ENCODE results near the gene SNX20.

Gene SNX20

DNA sequence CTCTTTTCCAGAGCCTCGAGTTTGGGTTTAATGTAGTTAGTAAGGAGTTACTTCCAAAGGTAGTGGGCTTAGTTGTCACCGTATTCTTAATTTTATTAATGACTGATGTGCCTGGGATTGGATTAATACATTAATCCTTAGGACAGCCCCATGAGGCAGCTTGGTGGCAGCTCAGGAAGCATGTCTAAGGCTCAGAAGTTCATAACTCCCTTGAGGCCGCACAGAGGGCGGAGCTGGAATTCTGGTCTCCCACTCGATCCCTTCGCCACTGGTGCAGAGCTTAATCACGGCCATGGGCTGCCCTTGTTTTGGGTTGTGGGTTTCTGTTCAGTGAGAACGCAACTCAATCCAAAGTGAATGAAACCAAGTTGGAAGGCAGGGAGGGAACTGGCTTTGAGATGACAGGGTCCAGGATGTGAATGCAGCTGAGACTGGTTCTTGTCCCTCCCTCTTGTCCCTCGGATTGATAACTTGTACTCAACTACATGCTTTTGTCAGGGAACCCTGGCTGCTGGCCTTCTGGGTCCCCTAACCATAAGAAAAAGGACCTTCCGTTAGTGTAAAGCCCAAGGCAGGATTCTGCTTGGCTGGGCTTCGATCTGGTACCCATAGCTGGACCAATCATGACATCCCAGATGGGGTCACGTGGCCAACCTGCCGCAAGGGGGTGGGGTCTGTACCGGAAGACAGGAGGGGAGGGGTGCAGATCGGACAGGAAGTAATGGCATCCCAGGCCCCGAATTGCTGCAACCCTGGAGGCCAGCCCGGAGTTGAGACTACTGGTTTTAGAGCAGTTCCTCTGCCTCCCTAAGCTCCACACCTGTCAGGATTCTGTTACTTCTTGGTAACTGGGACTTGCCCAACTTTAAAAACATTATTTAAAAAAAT lies 45.4 kb downstream of the SNX20 start:
- TF ChIP-seq ZNF8 (CRISPR knock-in tag; IDR thresholded peaks at IDR 0.05) = no peak
- no peak for TF ChIP-seq ARNTL (CRISPR knock-in tag; IDR thresholded peaks at IDR 0.05; ENCODE audit: borderline replicate concordance, low read depth)
- no peak for TF ChIP-seq ZNF565 (CRISPR knock-in tag; conservative IDR thresholded peaks at IDR 0.05; ENCODE audit: low read depth)
- no peak for TF ChIP-seq SNAI2 (CRISPR knock-in tag; IDR thresholded peaks at IDR 0.05)
- TF ChIP-seq PPARA (CRISPR knock-in tag; IDR thresholded peaks at IDR 0.05; ENCODE audit: borderline replicate concordance) = no peak
- TF ChIP-seq, protein P1, sequence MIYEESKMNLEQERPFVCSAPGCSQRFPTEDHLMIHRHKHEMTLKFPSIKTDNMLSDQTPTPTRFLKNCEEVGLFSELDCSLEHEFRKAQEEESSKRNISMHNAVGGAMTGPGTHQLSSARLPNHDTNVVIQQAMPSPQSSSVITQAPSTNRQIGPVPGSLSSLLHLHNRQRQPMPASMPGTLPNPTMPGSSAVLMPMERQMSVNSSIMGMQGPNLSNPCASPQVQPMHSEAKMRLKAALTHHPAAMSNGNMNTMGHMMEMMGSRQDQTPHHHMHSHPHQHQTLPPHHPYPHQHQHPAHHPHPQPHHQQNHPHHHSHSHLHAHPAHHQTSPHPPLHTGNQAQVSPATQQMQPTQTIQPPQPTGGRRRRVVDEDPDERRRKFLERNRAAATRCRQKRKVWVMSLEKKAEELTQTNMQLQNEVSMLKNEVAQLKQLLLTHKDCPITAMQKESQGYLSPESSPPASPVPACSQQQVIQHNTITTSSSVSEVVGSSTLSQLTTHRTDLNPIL (CRISPR knock-in tag; IDR thresholded peaks at IDR 0.05; ENCODE audit: low read depth) = no peak
- TF ChIP-seq, protein P2, sequence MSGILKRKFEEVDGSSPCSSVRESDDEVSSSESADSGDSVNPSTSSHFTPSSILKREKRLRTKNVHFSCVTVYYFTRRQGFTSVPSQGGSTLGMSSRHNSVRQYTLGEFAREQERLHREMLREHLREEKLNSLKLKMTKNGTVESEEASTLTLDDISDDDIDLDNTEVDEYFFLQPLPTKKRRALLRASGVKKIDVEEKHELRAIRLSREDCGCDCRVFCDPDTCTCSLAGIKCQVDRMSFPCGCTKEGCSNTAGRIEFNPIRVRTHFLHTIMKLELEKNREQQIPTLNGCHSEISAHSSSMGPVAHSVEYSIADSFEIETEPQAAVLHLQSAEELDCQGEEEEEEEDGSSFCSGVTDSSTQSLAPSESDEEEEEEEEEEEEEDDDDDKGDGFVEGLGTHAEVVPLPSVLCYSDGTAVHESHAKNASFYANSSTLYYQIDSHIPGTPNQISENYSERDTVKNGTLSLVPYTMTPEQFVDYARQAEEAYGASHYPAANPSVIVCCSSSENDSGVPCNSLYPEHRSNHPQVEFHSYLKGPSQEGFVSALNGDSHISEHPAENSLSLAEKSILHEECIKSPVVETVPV (CRISPR knock-in tag; IDR thresholded peaks at IDR 0.05) = no peak
- no peak for TF ChIP-seq GLIS3 (CRISPR knock-in tag; IDR thresholded peaks at IDR 0.05)
- TF ChIP-seq TOX (CRISPR knock-in tag; IDR thresholded peaks at IDR 0.05; ENCODE audit: borderline replicate concordance) = no peak
- TF ChIP-seq CSDC2 (CRISPR knock-in tag; IDR thresholded peaks at IDR 0.05) = no peak
- no peak for TF ChIP-seq TCF4 (CRISPR knock-in tag; IDR thresholded peaks at IDR 0.05; ENCODE audit: borderline replicate concordance)
- no peak for TF ChIP-seq RARB (CRISPR knock-in tag; IDR thresholded peaks at IDR 0.05)
- no peak for TF ChIP-seq ZFP30 (CRISPR knock-in tag; IDR thresholded peaks at IDR 0.05)
- TF ChIP-seq BACH2 (CRISPR knock-in tag; IDR thresholded peaks at IDR 0.05; ENCODE audit: borderline replicate concordance) = no peak
- no peak for TF ChIP-seq ZC3H10 (CRISPR knock-in tag; IDR thresholded peaks at IDR 0.05)
- TF ChIP-seq ZFP3 (CRISPR knock-in tag; IDR thresholded peaks at IDR 0.05) = no peak
- TF ChIP-seq, protein P3, sequence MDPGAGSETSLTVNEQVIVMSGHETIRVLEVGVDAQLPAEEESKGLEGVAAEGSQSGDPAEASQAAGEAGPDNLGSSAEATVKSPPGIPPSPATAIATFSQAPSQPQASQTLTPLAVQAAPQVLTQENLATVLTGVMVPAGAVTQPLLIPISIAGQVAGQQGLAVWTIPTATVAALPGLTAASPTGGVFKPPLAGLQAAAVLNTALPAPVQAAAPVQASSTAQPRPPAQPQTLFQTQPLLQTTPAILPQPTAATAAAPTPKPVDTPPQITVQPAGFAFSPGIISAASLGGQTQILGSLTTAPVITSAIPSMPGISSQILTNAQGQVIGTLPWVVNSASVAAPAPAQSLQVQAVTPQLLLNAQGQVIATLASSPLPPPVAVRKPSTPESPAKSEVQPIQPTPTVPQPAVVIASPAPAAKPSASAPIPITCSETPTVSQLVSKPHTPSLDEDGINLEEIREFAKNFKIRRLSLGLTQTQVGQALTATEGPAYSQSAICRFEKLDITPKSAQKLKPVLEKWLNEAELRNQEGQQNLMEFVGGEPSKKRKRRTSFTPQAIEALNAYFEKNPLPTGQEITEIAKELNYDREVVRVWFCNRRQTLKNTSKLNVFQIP (CRISPR knock-in tag; IDR thresholded peaks at IDR 0.05; ENCODE audit: borderline replicate concordance, low read depth) = no peak
- no peak for ATAC-seq

DNA sequence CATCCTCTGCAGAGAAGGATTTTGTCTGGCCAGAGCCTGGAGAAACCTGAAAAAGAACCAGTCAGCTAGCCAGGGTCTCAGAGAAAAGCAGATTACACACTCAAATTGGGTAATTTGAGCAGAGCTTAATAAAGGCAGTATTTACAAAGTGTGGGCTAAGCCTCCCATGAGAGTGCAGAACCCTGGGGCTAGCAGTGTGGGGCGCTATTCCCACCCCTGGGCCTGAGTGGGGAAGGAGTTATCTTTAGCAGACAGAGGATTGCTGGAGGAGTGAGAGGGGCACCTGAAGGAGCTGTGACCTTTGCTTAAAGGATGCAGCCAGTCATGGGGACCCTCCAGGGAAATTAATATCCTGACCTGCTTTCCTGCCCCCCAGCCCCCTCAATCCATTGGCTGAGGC lies 46.2 kb downstream of the SNX20 start:
- TF ChIP-seq, protein P4, sequence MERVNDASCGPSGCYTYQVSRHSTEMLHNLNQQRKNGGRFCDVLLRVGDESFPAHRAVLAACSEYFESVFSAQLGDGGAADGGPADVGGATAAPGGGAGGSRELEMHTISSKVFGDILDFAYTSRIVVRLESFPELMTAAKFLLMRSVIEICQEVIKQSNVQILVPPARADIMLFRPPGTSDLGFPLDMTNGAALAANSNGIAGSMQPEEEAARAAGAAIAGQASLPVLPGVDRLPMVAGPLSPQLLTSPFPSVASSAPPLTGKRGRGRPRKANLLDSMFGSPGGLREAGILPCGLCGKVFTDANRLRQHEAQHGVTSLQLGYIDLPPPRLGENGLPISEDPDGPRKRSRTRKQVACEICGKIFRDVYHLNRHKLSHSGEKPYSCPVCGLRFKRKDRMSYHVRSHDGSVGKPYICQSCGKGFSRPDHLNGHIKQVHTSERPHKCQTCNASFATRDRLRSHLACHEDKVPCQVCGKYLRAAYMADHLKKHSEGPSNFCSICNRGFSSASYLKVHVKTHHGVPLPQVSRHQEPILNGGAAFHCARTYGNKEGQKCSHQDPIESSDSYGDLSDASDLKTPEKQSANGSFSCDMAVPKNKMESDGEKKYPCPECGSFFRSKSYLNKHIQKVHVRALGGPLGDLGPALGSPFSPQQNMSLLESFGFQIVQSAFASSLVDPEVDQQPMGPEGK (CRISPR knock-in tag; IDR thresholded peaks at IDR 0.05; ENCODE audit: borderline replicate concordance) = no peak
- TF ChIP-seq ARNTL (CRISPR knock-in tag; IDR thresholded peaks at IDR 0.05; ENCODE audit: borderline replicate concordance, low read depth) (no peak), ISL1 (CRISPR knock-in tag; IDR thresholded peaks at IDR 0.05) (no peak), TCF4 (CRISPR knock-in tag; IDR thresholded peaks at IDR 0.05; ENCODE audit: borderline replicate concordance) (no peak), ESRRG (CRISPR knock-in tag; IDR thresholded peaks at IDR 0.05) (no peak), ZNF8 (CRISPR knock-in tag; IDR thresholded peaks at IDR 0.05) (no peak)
- TF ChIP-seq, protein P3 (CRISPR knock-in tag; IDR thresholded peaks at IDR 0.05; ENCODE audit: borderline replicate concordance, low read depth) = no peak
- TF ChIP-seq, protein P5, sequence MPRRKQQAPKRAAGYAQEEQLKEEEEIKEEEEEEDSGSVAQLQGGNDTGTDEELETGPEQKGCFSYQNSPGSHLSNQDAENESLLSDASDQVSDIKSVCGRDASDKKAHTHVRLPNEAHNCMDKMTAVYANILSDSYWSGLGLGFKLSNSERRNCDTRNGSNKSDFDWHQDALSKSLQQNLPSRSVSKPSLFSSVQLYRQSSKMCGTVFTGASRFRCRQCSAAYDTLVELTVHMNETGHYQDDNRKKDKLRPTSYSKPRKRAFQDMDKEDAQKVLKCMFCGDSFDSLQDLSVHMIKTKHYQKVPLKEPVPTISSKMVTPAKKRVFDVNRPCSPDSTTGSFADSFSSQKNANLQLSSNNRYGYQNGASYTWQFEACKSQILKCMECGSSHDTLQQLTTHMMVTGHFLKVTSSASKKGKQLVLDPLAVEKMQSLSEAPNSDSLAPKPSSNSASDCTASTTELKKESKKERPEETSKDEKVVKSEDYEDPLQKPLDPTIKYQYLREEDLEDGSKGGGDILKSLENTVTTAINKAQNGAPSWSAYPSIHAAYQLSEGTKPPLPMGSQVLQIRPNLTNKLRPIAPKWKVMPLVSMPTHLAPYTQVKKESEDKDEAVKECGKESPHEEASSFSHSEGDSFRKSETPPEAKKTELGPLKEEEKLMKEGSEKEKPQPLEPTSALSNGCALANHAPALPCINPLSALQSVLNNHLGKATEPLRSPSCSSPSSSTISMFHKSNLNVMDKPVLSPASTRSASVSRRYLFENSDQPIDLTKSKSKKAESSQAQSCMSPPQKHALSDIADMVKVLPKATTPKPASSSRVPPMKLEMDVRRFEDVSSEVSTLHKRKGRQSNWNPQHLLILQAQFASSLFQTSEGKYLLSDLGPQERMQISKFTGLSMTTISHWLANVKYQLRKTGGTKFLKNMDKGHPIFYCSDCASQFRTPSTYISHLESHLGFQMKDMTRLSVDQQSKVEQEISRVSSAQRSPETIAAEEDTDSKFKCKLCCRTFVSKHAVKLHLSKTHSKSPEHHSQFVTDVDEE (CRISPR knock-in tag; IDR thresholded peaks at IDR 0.05) = no peak
- ATAC-seq = no peak

All from SK-N-SH treated with all-trans-retinoic acid at 6 μM for 48 hours (cell line).